GM23248 (cell line): ENCODE measurements around the gene PEMT.

ENCODE experiments used
- EZH2 ChIP-seq: fragments of 200-600 bp; sonication (generic); IDR thresholded peaks from 2 replicates; pipeline ENCODE4 v1.6.1; 2018; ENCODE audit warnings: antibody characterized with exemption, mild to moderate bottlenecking; ENCODE audit not compliant: insufficient read depth, poor library complexity, severe bottlenecking
- EZH2phosphoT487 ChIP-seq: fragments of 200-600 bp; sonication (generic); IDR thresholded peaks from 2 replicates; pipeline ENCODE4 v1.6.1; 2018; ENCODE audit warnings: antibody characterized with exemption, moderate library complexity, mild to moderate bottlenecking, low read depth; ENCODE audit not compliant: insufficient read depth

DNA sequence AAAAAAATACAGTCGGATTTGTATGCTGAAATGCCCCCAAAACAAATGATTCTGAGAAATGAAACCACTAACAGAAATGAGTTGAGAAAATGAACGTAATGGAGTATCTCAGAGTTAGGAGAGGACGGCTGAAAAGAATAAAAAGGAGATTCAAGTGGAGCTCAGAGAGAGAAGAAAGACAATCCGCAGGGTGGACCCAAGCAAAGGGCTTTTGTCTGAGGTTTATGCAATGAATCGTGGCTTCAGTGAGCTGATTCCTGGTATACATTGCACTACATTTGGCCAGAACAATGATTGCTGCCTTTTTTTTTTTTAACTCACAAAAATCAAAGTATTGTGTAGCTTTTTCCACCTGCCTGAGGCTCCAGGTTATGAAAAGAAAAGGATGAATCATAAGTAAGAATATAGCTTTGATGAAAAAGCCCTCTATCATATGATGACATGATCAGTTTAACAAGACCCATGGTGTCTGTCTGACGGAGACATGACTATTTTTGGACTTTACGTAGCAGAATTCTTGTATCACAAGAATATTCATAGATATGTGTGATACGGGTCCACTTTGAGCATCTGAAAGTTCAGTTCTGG is 119.1 kb downstream of the PEMT start:
- TF ChIP-seq EZH2phosphoT487 = no peak
- TF ChIP-seq EZH2 = no peak
